GM15510 (cell line): Measurements from ENCODE around the gene IP6K1.

Source experiments
- POLR2A ChIP-seq: IDR thresholded peaks from 3 replicates; pipeline ENCODE4 v1.6.1; 2011; ENCODE audit warnings: borderline replicate concordance; ENCODE audit not compliant: insufficient read length; ENCODE audit errors: extremely low read depth

Gene IP6K1

DNA sequence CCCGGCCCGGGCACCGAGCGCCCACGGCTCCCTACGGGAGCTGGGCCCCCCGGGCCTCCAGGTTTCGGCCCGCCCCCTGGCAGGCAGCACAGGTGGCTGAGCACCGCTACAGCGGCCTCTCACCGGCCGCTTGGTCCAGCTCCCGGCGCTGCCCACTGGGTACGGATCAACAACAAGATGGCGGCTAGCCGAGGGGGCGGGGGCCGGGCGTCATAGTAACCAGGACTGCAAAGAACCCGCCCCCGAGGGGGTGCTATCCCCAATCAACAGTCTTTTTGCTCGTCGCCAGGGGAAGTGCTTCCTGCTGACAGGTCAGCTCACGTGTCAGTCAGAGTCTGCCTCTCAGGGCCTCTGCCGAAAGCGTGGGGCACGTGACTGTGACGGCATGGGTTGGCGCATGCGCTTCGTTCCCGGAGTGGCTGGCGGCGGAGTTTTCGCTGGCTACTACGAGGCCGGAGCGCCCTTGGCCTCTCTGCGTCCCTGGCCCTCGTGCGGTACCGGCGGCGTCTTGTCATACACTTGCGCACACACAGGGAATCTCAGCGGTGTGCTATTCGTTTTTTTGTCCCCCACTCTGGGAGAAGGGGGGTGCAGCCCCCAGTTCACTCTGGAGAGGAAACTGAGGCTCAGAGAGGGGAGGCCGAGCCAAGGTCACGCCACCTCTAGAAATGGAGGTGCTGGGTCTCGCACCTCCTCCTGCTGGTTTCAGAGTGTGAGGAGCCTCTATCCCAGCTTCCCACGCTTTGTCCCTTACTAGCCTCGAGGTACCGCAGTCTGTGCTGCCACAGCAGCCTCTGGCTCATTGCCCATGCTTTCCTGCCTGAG is at the start of gene IP6K1:
IP6K1 (minus strand) TSS at position 186 of the 825 bp plus-strand sequence. CDS start 38,502 bp downstream, outside the sequence.
- peak; percentile 93 for TF ChIP-seq POLR2A

DNA sequence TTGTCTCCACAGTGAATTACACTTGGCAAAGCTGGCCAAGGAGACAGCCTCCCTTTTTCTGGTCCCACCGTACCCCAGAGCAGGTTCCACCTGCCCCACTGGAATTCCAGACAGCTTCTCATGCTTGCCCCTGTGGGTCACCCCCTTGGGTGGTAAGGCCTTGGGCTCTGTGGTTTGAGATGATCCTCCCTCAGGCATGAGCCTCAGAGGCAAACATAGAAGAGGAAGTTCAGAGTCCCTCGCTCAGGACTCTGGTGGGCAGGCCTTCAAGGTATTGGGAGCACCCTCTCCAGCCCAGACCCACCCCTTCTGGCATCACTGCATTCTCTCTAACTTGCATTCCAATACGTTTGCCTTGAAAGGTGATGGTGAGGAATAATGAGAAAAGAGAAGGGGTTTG is 45.0 kb upstream of the IP6K1 start:
- no peak for TF ChIP-seq POLR2A

DNA sequence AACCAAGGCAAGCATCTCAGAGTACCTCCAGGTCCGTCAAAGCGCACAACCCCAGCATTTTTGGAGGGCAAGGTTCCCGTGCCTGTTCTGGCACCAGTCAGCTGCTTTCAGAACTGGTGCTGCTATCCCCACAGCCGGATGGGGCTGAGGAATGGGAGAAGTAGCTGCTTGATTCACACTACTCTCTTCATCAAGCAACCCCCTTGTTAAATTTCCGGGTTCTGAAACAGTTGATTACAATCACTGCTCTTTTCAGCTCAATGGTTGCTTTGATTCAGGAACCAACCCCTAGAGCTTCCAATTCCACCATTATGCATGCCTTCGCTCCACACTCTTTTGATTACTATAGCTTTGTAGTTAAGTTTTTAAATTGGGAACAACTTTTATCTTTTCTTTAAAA is 39.7 kb upstream of the IP6K1 start:
- TF ChIP-seq POLR2A = no peak

DNA sequence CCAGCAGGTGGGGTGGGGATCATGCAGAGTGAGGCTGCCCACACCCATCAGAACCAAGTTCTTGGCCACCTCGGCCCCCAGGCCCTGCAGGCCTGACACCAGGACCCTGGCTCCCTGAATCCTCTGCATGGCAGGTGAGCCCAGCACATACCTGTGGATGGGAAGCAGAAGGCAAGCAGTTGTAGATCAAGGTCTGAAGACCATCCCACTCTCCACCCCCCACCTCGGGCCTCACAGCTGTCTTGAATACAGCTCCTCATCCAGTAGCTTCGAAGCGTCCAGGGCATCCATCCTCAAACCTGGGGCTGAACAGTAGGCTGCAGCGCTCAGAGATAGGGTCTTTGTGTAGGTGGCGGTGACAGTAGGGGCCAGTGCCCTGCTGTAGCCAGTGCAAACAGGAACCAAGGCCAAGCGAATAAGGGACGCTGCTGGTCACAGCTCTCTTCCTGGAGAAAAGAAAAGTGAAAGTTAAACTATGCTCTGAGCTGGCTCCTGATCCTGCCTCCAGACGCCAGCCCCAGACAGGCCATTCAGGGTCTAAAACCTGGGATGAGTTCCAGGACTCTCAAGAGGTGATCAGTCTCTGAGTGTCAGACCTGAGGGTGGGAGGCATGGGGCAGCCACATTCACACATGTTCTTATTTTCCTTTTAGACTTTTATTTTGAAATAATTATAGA is 27.3 kb upstream of the IP6K1 start, which contains the start of gene UBA7:
UBA7 (minus strand) TSS at position 457 of the 678 bp plus-strand sequence; CDS start at position 291, 166 bp downstream.
- peak; percentile 37 for TF ChIP-seq POLR2A

DNA sequence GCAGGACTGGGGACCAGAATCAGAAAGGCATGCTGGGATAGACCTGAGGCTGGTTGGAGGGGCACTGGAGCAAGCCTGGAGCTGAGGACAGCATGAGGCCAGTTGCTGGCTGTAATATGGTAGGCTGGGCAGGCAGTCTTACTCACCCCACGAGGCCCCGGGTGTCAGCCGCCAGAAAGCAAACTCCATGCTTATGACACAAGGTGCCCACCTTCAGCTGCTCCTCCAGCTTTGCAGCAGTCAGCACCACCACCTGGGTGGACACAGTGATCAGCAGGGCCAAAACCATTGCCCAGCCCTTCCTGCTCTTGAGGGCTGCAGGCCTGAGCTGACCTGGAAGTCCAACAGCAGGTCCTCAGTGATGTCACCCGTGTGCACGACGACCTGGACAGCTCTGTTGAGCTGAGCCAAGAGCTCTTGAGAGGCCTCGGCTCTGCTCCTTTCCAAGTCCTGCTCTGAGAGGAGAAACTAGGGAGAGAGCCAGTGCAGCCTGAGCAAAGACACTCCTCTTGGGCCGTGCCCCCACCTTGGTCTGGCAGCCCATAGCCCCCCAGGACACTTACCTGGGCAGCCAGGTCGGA is 26.7 kb upstream of the IP6K1 start:
- TF ChIP-seq POLR2A = no peak

DNA sequence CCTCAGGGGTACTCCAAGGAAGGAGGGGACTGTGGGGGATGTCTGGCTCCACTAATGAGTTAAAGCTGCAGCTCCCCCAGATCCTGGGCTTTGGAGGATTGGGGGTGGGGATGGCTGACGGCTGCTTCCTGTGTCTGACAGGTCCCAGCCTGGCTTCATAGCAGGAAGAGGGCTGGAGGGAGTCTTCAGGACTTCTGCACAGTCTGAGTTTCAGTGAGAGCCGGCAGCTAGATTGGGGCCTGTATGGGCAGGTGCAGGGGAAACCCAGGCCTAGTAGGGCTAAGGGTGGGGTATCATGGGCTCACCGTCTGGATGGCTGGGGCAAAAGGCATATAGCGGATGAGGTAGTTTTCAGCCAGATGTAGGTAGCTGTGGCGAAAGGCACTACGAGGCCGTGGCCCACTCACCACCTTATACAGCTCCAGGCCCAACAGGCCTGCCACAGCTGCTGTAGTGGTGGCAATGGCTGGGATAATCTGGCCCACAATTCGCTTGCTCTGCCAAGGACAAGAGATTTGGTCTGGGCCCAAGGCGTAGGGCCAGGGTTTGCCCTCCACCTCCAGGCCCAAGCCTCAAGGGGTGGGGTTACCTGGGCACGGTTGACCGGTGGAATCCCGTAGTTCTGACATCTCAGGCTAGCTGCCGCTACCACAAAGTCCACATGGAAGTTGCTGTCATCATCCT is 21.2 kb upstream of the IP6K1 start:
- TF ChIP-seq POLR2A = no peak

DNA sequence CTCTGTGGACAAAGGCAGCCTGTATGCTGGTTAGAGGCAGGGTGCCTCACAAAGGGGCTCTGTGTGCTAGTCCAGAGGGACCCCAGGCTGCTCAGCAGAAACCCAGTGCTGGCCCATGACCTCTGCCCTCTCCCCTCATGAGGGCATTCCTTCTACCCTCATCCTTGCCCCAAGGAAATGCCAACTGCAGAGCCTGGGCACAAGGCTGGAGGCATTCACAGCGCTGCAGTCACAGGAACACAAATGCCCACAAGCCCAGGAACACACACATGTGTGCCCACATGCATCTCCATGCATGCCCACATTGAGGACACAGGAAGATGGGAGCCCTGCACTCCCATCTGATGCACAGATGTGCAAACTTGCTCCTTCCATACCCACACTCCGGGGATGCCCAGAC is 20.5 kb upstream of the IP6K1 start:
- no peak for TF ChIP-seq POLR2A

DNA sequence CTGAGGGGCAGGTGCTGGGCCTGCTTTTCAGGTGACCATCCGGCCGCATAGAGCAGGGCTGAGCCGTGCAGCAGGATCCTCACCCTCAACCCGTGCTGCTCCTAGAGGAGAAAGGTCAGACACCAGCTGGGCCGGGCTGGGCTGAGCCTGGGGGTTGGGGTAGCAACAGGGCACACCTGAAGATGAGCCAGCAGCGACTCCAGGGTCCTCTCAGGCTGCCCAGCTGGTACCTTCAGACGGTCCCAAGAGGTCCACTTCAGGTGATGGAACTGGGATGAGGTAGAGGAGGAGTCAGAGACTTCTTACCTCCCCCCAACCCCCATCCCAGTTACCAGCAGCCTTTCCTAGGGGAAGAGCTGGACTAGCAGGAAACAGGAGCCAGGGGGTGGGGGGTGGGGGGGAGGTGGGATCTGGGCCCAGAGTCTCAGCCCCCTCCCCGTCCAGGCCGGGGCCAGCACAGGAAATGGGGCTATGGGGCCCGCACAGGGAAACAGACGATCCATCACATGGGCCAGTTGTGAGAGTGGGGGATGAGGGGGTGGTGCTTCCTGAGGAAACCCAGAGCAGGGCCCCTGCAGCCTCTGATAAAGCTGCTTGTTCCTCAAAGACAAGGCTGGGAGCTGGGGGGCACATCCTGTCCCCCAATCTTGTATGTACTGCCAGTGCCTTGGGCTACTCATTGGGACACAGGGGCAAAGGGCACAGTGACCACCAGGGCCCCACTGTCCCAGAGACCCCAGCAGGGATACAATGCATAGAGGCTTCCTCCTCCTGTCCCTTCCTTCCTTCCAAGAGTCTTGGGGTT is 19.8 kb upstream of the IP6K1 start:
- no peak for TF ChIP-seq POLR2A

DNA sequence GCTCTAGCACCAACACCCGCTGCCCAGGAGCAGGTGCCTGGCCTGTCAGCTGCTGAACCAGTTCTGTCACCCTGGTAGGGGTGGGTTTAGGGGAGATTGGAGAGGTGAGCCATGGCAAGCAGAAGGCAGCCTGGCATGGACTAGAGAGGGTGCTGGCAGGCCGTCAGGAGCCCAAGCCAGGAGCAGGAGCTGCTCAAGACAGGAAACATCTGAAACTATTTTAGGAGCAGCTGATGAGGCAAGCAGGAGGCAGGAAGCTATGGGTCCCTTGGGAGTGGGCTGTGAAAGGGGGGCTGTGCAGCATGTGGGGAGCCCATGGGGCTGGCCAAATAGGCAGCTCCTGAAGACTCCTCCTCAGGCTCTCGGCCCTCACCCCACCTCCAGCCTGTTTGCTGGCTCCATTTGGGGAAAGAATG is 19.0 kb upstream of the IP6K1 start:
- no peak for TF ChIP-seq POLR2A

DNA sequence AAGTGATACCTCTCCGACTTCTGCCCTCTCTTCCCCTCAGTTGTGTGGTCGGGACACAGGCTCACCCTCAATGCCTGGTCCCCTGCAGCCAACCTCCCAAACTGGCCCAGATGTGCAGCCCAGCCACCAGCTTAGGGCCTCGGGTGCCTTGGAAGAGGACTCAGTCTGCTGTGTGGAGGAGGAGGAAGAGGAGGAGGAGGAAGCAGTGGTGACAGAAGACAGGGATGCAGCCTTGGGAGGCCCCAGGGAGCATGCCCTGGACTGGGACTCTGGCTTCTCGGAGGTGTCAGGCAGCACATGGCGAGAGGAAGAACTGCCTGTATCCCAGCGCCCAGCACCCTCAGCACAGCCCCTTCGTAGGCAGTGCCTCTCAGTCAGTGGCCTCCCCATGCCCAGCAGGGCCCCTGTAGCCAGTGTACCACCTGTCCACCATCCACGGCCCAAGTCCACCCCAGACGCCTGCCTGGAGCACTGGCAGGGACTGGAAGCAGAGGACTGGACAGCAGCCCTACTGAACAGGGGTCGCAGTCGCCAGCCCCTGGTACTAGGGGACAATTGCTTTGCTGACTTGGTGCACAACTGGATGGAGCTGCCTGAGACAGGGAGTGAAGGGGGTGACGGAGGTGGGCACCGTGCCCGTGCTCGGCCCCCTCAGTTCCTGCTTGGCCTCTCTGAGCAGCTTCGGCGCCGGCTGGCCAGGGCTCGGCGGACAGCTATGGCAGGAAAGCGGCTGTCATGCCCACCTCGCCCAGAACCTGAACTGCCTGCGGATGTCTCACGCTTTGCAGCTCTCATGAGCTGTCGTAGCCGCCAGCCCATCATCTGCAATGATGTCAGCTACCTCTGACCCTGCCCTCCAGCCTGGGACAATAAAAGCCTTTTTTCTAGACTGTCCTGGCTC is 18.0 kb upstream of the IP6K1 start:
- no peak for TF ChIP-seq POLR2A

DNA sequence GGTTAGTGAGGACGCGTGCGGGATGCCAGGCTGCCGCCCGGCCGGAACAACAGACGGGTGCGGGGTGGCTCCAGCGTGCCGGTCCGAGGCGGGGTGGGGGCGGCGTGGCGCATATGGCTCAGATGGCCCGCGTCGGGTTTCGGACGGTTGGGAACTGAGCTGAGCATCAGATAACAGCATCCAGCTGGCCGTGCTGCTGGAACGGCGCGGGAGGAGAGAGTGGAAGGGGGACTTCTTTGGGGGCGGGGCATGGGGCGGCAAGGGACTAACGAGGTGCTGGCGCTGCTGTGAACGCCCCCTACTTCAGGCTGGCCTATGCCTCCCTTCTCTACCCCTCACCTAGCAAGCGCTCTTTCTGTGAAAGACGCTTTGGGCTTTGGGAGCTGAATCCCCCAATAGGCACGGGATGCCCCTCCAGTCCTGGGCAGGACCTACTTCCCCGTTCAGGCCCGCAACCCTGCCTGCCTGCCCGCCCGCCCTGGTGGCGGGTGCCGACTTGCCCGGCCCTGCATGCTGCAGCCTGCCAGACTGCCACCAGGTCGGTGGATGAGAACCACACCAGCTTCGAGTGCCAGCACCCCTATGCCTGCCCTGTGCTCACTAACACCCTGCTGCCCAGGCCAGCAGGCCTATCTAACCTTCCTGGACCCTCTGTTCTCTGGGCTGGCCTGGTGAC is 17.3 kb upstream of the IP6K1 start:
- no peak for TF ChIP-seq POLR2A

DNA sequence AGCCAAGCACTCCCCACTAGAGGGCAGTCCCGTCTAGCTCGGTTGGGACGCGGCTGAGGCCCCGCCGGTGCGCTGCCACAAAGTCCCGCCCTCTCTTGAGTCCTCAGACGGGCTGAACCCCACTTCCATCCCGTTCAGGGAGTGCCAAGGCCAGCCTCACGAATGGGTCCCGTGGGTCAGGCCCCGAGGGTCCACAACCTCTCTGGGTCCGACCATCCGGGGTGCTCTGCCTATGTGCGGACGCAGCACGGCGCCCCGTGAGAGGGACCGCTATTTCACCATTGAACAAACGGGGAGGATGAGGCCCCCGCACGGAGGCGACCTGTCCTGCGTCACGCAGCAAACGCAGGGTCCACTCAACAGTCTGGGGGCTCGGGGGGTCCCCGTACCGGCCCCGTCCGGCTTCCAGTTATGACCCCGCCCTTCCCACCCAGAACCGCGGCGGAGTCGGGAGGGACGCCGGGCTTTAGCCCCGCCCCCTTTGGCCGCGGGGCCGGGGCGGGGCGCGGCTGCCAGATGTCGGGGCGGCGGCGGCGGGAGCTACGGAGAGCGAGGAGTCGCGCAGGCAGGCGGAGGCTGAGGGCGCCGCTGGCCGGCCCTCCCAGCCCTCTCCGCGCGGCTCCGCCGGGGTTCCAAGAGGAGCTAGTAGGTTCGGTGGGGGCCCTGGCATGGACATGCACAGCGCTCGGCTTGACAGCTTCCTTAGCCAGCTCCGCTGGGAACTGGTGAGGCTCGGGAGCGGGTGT is 16.6 kb upstream of the IP6K1 start, which contains the start of gene INKA1:
INKA1 (plus strand) TSS at position 543 of the 746 bp plus-strand sequence; CDS start at position 675, 132 bp downstream.
- peak; percentile 57 for TF ChIP-seq POLR2A
